Hematopoietic multipotent progenitor cell treated with erythropoietin and hydrocortisone succinate and interleukin-3 and kit ligand, for 17 days (in vitro differentiated cells): Measurements from ENCODE around the gene KRTAP5-4.
"Not testable (repeated sequence)": the region's sequence is repeated elsewhere in the genome, so short reads cannot be mapped to it uniquely, and the experiment has no call there.

ENCODE experiments used
- DNase-seq: peaks from one replicate; pipeline ENCODE4 v3.0.0-alpha.2; 2015; ENCODE audit warnings: low spot score

Gene KRTAP5-4

DNA sequence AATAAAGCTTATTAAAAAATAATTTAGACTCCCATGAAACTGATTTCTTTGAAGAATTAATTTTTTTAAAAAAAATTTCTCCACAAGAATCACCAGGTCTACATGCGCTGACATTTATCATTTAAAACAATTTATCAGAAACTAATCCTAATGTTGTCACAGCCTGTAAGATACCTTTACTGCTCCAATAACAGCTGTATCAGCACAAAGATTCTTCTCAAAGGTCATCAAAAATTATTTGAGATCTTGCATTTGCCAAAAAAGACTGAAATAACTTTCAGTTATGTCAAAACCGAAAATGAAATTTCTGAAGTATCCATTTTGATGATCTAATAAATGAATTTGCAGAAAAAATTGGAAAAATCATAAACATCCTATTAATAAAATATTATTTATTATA is 15.7 kb upstream of the KRTAP5-4 start:
- no peak for DNase-seq

DNA sequence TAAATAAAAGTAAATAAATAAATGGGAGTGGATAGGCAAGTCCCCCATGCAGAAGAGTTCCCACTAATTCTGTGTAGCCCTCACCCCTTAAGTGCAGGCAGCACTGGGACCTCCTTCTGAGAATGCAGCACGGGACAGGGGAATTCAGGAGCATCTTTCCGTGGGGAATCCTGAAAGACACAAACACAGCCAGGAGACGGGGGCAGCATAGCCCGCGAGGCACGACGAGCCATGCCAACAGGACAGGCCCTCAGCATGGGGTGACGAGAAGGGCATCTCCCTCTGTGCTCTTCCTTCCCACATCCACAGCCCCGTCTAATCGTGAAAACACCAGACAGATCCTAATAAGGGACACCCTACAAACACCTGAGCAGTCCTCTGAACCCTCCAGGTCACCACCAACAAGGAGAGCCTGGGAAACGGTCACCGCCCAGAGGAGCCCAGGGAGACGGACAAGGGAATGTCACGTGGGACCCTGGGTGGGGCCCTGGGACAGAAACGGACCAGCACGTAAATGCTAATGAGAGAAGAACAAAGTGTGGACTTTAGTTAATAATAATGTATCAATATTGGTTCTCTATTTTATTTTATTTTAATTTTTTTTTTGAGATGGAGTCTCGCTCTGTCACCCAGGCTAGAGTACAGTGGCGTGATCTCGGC is 14.5 kb upstream of the KRTAP5-4 start:
- DNase-seq, result no peak

DNA sequence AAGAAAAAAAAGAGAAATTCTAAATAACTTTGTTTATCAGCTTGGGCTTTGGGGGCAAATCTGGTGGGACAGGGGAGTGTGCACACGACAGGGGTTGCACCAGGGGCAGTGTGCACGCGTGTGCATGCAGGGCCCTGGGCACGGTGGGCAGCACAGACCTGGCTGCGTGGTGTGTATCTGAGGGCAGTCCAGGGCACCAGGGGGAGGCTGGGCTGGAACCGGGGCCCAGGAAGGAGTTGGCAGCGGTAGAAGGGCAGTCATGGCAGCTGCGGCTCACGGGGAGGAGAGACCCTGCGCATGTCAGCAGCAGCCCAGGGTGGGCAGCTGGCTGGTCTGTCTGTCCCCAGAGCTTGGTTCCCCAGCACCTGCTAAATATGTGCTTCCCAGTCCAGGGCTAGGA is 11.9 kb upstream of the KRTAP5-4 start:
- no peak for DNase-seq

DNA sequence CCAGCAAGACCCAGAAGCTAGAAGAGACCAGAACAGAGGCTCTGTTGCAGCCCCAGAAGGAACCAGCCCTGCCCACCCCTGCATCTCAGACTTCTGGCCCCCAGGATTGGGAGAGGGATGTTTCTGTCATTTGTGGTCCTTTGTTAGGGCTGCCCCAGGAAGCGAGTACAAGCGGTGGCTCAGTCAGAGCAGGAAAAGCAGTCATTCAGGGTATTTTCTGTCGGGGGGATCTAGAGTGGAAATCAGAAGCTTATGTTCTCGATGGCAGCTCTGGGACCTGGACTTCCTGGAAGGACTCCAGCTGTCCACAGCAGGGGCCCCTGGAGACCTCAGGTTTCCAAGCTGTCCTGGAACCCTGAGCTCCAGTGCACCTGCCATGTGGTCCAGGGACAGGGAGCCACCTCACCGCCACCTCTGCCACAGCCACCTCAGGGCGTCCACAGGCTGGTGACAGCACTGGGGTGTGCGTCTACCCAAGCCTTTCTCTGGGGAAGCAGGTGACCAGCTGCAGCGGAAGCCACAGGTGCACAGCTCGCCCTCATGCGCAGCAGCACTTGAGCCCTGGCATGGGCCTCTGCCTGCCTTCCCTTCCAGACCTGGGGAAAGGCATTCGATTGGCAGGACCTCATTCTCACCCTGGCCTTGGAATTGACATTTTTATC is 10.2 kb upstream of the KRTAP5-4 start:
- DNase-seq, result no peak

DNA sequence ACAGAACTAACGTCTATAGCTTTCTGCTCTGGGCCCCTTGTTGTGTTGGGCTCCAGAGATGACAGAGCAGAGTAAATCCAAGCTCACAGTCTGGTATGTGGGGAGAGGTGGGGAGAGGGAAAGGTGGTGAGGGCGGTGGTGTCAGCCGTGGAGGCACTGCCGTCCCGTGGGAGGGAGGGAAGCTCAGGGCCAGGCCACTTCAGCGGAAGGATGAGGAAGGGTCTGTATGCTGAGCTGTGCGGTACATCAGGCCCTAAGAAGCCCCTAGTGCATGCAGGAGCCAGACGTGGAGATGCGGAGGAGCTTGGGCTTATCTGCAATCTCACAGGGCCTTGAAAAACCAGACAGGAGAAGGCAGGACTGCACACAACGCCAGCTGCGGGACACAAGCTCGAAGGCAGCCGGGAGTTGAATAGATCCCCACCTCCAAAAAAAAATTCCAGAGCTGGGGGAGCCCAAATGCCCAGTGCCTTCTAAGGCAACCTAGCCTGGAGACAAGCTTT is 9.2 kb upstream of the KRTAP5-4 start:
- DNase-seq, result no peak

DNA sequence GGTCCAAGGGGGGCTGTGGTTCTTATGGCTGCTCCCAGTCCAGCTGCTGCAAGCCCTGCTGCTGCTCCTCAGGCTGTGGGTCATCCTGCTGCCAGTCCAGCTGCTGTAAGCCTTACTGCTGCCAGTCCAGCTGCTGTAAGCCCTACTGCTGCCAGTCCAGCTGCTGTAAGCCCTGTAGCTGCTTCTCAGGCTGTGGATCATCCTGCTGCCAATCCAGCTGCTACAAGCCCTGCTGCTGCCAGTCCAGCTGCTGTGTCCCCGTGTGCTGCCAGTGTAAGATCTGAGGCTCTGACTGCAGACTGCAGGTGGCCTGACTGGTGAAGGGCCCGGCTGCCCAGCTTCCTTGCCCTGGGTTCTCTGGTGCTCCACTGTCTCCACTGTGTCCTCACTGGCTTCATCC is 8.3 kb upstream of the KRTAP5-4 start:
- DNase-seq, result no peak

DNA sequence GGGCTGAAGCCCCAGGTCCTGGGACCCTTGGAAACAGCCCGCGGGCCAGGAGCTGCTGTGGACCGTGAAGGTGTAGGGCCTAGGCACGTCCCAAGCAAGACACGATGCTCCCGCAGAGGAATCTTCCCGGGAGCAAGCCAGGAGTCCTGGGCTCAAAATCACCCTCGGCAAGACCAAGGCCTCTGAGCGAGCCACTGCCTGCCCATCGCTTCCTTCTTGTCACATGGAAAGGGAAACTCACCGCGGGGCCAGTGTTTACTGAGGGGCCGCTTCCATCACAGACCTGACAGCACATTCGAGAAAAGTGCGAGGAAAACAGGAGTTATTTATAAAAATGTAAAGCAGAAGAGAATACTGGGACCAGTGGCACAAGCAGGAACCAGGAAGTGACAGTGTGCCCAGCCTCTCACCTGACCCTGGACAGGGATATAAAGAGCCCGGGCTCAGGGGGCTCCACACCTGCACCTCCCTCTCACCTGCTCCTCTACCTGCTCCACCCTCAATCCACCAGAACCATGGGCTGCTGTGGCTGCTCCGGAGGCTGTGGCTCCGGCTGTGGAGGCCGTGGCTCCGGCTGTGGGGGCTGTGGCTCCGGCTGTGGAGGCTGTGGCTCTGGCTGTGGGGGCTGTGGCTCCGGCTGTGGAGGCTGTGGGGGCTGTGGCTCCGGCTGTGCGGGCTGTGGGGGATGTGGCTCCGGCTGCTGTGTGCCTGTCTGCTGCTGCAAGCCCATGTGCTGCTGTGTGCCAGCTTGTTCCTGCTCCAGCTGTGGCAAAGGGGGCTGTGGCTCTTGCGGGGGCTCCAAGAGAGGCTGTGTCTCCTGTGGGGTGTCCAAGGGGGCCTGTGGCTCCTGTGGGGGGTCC is 7.6 kb upstream of the KRTAP5-4 start, which contains the start of gene KRTAP5-5:
TSS of gene KRTAP5-5 (plus strand) at position 450 of the 860 bp plus-strand sequence. CDS start at position 516, 66 bp downstream.
- no peak for DNase-seq

DNA sequence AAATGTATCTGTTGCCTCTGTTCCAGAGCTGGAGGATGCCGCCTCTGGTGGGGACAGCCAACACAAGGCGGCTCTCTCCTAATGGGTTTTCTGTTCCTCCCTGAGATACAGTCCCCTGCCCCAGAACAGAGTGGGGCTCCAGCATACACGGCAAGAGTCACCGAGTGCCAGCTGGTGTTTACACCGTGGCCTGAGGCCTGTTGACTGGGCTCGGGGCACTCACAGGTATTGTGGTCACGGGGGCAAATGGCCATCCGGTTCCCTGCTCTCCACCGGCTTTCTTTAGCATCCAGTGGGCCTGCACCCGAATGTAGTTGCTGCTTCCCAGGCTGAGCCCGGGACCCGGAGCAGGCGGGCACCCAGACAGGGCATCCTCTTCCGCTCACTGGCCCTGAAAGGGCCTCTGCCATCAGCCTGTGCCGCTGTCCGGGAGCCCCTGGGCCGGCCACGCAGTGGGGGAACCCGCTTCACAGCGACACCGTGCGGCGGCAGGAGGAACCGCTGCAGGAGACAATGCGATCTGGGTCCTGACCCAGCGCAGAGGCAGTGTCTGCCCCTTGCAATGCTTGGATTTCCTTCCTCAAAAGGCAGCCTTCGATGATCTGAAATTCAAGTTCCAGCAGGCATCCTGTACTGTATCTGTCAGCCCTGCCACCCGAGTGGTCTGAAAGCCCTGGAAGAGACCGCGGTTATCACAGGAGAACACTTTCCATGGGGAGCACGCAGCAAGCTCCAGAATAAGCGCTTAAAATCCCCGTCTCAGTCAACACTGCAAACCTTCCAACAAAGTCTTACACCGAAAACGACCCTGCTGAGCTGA is 6.8 kb upstream of the KRTAP5-4 start:
- no peak for DNase-seq

DNA sequence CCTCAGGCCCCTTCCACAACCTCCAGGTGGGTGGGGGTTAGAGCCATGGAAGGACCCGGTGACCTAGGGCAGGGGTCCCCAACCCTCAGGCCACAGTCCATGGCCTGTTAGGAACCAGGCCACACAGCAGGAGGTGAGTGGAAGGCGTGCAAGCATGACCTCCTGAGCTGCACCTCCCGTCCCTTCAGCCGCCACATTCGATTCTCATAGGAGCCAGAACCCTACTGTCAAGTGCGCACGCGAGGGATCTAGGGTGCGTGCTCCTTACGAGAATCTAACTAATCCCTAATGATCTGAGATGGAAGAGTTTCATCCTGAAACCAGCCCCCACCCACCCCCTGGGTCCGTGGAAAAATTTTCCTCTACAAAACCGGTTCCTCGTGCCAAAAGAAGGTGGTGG is 3.6 kb upstream of the KRTAP5-4 start:
- no peak for DNase-seq

DNA sequence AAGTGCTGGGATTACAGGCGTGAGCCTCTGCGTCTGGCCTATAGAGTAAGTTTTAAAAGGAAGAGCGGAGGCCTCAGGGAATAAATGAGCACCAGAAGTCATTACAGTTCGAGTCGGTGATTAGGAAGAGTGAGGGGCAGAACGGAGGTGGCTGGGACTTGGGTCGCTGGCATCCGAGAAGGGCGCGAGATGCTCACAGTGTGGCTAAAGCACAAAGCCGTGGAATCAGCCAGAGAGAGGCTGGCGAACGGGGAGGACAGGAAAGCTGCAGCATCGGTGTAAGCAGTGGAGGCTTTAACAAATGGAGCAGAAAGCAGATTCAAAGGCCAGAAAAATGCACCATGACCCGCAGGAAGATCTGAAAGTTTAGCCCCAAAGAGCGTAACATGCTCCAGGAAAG is 2.7 kb upstream of the KRTAP5-4 start:
- no peak for DNase-seq

DNA sequence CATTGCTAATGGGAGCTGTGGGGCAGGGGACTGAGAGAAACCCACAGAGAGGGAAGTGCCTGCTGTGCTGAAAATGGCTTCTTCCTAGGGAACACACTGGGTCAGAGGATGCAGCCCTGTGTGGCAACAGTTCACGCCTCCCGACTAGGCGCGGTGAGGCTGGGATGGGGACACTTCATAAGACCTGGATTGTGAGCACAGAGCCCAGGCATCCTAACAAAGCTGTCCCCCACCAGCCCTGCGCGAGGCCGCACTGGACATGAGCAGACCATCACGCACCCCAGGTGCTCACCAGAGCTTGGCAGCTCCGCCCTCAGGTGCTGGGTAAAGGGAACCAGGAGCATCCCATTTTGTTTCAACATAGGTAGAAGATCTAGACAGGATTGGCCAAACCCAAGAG is 1.8 kb upstream of the KRTAP5-4 start:
- no peak for DNase-seq

DNA sequence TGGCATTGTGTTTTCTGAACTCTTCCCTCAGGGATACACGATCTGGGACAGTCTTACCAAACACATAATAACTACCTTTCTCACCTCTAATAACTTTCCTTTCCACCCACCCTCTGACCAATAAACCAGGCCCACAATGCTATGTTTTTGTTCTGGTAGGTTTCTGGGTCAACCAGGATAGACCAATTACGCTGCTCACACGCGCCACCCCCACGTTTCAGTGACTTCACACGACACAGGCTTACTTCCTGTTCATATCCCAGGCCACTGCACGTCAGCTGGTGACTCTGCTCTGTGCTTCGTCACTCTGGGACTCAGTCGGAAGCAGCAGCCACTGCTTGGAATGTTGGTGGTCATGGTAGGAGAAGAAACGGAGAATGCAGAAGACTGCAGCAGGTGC is 2.5 kb downstream of the KRTAP5-4 start:
- DNase-seq, result no peak

DNA sequence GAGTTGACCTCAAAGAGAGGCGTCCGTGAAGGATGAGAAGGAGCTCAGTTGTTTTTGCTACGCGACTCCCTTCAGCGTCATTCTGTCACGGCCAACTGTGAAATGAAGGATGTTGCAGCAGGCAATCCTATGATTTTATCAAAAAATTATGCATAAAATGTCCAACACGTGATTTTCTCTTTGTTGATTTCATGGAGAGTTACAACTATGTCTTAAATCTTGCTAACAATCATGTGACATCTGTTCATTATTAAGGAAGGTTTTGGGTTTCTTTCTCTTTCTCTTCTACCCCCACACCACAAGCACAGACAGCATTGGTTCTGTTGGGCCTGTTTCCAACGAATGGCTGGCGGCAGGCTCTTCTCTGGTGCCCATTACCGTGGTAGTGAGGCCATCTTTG is 3.7 kb downstream of the KRTAP5-4 start:
- DNase-seq, result no peak

DNA sequence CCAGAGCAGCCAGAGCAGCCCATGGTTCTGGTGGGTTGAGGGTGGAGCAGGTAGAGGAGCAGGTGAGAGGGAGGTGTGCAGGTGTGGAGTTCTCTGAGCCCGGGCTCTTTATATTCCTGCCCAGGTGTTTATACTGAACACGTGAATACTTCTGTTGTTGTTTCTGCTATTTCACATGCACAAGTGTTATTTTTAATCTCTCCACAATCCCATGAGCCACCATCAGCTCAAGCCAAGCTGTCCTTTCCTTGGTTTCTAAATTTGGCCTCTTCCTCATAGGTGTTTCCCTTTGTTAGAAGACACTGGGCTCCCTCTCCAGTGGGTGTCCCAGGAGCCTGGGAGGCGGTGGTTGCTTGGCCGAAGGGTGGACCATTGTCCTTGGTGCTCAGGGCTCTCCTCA is 13.6 kb downstream of the KRTAP5-4 start, which contains the start of gene KRTAP5-3:
TSS of gene KRTAP5-3 (minus strand) at position 101 of the 400 bp plus-strand sequence. CDS start at position 23, 78 bp downstream.
- no peak for DNase-seq

DNA sequence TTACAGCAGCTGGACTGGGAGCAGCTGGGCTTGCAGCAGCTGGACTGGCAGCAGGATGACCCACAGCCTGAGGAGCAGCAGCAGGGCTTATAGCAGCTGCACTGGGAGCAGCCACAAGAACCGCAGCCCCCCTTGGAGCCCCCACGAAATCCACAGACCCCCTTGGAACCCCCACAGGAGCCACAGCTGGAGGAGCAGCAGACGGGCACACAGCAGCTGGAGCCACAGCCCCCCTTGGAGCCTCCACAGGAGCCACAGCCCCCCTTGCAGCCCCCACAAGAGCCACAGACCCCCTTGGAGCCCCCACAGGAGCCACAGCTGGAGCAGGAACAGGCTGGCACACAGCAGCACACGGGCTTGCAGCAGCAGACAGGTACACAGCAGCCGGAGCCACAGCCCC is 14.0 kb downstream of the KRTAP5-4 start:
- DNase-seq, result not testable (repeated sequence)

DNA sequence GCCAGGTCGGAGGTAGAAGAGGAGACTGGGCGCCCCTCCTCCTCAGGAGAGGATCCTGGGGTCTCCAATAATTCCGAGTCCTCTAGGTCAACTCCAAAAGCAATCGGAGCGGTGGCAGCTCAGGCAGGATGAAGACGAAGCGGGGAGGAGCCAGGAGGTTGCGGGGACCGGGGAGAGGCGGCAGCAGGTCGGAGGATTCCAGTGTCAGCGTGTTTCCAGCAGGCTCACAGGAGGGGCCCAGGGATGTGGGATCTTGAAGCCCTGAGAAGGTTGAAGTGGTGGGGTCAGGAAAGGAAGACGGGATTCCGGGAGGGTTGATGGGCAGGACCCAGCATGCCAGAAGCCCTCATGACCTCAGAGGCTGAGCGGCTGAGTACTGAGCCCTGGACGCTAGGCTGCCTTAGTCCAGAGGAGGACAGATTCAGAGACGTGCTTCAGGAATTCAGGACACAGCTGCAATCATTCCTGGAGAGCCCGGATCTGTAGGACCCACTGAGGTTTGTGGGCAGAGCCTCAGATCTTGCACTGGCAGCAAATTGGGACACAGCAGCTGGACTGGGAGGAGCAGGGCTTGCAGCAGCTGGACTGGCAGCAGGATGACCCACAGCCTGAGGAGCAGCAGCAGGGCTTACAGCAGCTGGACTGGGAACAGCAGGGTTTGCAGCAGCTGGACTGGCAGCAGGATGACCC is 14.6 kb downstream of the KRTAP5-4 start:
- not testable (repeated sequence) for DNase-seq

DNA sequence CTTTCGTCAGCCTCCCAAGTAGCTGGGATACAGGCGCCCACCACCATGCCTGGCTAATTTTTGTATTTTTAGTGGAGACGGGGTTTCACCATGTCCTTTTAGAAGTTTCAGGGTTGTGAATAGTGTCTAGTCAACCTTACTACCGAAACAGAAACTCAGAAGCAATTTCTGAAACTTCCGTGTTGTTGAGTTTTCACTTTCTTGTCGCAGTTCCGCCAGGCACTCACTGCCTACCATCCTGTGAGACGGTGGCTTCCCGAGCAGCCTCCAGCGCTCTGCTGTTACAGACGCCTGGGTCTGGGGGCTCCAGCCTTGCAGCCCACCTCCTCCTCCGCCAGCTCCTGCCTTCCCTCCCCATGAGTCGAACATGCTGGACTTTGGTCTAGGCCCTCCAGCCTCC is 16.0 kb downstream of the KRTAP5-4 start:
- DNase-seq, result not testable (repeated sequence)

DNA sequence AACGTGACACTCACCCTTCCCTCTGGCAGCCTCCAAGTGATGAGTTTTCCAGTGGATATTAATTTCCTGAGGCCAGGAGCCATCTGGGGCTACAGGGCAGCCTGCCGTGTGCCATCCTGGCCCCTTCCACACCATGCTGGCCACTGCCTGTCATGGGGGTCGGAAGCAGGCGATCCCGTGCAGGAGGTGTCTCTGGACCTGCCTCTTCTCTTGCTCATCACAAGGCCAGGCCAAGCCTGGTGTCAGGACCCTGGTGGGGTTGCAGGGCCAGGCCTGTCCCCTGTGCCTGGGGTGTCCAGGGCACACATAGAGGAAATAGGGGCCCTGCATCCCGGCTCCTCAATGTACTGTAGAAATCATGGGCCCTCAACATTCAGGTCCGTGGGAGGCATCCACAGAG is 17.2 kb downstream of the KRTAP5-4 start:
- DNase-seq, result no peak

DNA sequence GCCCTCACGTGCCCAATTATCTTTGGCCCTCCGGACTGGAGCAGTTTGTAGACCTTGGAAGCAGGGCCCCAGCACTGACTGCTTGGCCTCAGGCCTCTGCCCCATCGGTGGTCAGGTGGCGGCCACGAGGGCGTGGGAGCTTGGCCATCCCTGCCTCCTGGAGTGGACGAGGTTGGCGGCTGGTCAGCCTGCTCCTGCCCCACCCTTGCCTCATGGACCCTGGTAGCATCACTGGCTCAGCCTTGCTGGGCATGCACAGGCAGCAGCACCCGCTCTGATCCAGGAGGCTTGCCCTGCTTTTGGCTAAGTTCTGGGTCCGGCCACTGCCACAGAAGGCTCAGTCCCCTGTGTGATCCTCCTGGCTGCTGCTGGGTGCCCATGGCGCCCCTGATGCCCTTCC is 17.8 kb downstream of the KRTAP5-4 start:
- DNase-seq, result no peak

DNA sequence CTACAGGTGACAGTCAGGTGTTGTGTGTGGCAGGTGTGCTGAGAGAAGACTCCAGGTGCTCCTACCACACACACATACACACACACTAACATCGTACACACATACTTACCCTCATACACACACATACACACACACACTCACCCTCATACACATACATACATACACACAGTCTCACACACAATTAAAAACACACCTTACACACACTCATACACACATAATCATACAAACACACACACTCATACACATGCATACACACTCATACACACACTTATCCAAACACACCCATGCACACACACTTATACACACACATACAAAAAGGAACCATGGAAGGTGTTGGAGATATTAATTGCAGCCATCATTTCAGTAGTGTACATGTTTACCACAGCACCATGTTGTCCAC is 18.3 kb downstream of the KRTAP5-4 start:
- DNase-seq, result no peak

DNA sequence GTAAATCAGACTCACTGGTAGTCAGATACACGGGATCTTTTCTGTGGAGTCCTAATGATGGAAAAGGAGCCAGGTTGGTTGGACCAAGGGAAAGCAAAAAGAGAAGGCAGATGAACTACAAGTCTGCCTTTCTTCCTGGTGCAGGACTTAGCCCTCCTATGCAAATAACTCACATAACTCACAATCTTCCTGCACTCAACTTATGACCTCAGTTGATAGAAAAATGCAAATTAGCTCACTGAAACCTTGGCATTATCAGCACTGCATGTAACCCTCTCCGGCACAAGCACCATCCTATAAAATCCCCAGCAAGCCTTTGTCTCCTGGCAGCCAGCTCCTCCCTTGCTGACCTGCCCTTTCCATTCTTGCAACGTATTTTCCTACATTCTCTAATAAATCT is 20.3 kb downstream of the KRTAP5-4 start:
- not testable (repeated sequence) for DNase-seq
